Stimulated activated CD4-positive, alpha-beta T cell treated with anti-CD3 and anti-CD28 coated beads, Interleukin-1b, Interleukin-23, amount 100 ng/mL, for 1 hour (primary cell): ENCODE data around the gene TBC1D10A.
A peak's percentile ranks its signal among the peaks of the same experiment; 100 is the strongest.

Source experiments
- DNase-seq, 2 donors: peaks; one replicate each; pipeline ENCODE4 v3.0.0-alpha.2; 2020; ENCODE audit warnings: low read depth in 2 of 2

Gene TBC1D10A

GRCh38 chr22:30267382-30268302 is 59.1 kb downstream of the TBC1D10A start:
- DNase-seq = no peak

- peak in 1 of 2 donors; percentile 35 for DNase-seq
These were observed 60.0 kb downstream of the TBC1D10A start, which contains the start of gene OSM for GRCh38 chr22:30266445-30267381. Gene OSM, minus strand, starts transcription at chr22:30266851. Its CDS starts 52 bp downstream, at chr22:30266799.

- DNase-seq = peak; percentile 52 to 71
These were observed 60.8 kb downstream of the TBC1D10A start for GRCh38 chr22:30265823-30266444.

GRCh38 chr22:30265131-30265720 is 61.5 kb downstream of the TBC1D10A start:
- no peak for DNase-seq

GRCh38 chr22:30263883-30264282 is 62.9 kb downstream of the TBC1D10A start:
- DNase-seq = no peak

- peak; percentile 56 to 82 for DNase-seq
These were observed 63.6 kb downstream of the TBC1D10A start for GRCh38 chr22:30262917-30263741.

- no peak for DNase-seq
These were observed 64.6 kb downstream of the TBC1D10A start for GRCh38 chr22:30262112-30262511.

GRCh38 chr22:30261134-30261533 is 65.6 kb downstream of the TBC1D10A start:
- DNase-seq = no peak

GRCh38 chr22:30260682-30261081 is 66.1 kb downstream of the TBC1D10A start:
- DNase-seq = no peak

GRCh38 chr22:30260276-30260675 is 66.5 kb downstream of the TBC1D10A start:
- DNase-seq = no peak

- DNase-seq = no peak
These were observed 72.4 kb downstream of the TBC1D10A start for GRCh38 chr22:30254314-30254713.

GRCh38 chr22:30253205-30253852 is 73.4 kb downstream of the TBC1D10A start:
- no peak for DNase-seq

- no peak for DNase-seq
These were observed 74.1 kb downstream of the TBC1D10A start for GRCh38 chr22:30252411-30253204.

- no peak for DNase-seq
These were observed 75.0 kb downstream of the TBC1D10A start for GRCh38 chr22:30251711-30252110.

GRCh38 chr22:30250661-30251267 is 76.0 kb downstream of the TBC1D10A start:
- DNase-seq = no peak

GRCh38 chr22:30250039-30250565 is 76.6 kb downstream of the TBC1D10A start:
- no peak for DNase-seq

GRCh38 chr22:30249049-30250038 is 77.4 kb downstream of the TBC1D10A start:
- no peak for DNase-seq
